Activated T-cell treated with anti-CD3 and anti-CD28 coated beads, Interleukin-2, amount 50 U/mL, for 48 hours (primary cell): ENCODE results near the gene MKKS.
A peak's percentile ranks its signal among the peaks of the same experiment; 100 is the strongest.
"Not testable (repeated sequence)": the region's sequence is repeated elsewhere in the genome, so short reads cannot be mapped to it uniquely, and the experiment has no call there.

Source experiments
- DNase-seq, 2 experiments: peaks; one replicate each; pipeline ENCODE4 v3.0.0-alpha.2; 2020

MKKS gene

DNA sequence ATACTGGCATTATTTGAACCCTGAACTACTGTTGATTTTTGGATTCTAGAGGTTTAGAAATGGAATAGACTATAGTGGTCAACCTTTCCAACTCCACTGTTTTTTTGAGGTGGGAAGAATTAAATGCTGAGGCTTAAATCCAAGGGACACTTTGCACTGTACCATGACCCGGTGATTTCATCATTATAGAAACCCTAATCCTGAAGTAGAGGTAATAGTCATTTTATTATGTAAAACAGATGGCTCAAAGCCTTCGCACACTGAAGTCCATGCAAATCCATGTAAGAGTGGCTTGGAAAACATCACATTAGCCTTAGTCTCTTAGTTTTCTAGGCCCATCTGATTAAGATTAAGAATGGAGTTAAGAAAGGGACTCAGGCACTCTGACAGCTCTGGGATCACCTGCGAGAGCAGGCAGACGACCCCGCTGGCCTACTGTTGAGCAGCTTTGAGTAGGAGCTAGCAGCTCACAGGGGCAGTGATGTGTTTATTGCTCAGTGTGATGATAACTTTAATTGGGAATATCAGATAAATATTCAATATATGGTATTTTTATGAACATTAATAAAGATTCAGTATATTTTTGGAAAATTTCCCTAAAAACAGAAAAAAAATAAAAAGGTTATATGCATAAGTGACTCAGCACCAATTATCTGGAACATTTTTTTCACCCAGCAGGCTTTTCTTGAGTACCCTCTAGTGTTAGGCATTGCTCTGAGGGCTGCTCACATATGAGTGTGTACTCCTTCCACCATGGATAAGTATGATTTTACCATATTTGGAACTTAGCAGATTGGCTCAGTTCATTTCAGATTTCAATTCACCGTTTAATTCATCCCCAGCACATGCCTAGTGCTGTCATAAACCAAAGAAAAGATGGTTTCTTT is 14.5 kb upstream of the MKKS start:
- no peak for DNase-seq

DNA sequence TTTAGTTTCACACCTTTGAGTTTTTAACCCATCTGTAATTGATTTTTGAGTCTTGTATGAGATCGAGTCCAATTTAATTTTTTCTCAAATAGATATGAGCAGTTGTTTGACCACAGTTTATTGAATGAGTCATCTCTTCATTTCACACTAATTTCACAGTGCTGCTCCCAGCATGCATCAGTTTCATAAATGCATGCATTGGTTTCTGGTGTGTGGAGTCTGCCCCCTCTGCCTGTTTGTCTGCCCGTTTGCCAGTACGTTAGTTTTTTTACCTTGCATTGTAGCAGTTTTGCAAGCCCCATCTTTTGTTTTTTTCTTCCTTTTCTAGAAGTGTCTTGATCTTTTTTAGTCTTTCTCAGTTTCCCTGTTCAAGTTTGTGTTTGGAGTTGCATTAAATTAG is 13.0 kb upstream of the MKKS start:
- DNase-seq: peak; percentile 43 to 52

DNA sequence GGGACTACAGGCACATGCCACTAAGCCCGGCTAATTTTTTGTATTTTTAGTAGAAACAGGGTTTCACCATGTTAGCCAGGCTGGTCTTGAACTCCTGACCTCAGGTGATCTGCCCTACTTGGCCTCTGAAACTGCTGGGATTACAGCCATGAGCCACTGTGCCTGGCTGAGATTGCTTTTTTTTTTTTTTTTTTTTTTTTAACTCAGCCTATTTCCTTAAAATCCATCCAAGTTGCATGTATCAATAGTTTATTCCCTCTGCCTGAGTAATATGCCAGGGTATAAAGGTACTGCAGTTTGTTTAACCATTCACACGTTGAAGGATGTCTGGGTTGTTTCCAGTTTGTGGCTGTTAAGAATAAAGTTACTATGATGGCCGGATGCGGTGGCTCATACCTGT is 11.7 kb upstream of the MKKS start:
- DNase-seq: no peak

DNA sequence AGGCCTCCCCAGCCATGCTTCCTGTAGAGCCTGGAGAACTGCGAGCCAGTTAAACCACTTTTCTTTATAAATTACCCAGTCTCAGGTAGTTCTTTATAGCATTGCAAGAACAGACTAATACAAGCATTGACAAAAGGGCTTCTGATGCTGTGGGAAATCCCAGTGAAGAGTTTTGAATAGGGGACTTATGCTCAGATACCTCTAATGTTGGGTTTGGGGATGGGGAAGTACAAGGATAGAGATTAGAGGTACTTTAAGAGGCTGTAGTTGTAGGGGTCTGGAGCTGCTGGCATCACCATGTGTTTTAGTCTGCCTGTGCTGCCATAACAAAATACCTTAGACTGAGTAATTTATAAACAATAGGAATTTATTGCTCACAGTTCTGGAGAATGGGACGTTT is 9.9 kb upstream of the MKKS start:
- DNase-seq: no peak

DNA sequence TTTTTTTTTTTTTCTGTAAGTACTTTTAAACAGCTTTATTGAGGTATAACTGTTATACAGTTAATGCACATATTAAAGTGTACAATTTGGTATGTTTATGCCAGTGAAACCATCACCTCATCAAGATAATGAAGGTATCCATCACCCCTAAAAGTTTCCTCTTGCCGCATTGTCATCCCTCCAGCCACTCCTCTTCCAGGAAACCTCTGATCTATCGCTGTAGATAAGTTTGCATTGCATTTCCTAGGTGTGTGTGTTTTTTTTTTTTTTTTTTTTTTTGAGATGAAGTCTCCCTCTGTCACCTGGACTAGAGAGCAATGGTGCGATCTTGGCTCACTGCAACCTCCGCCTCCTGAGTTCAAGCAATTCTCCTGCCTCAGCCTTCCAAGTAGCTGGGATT is 4.2 kb upstream of the MKKS start:
- DNase-seq: no peak

DNA sequence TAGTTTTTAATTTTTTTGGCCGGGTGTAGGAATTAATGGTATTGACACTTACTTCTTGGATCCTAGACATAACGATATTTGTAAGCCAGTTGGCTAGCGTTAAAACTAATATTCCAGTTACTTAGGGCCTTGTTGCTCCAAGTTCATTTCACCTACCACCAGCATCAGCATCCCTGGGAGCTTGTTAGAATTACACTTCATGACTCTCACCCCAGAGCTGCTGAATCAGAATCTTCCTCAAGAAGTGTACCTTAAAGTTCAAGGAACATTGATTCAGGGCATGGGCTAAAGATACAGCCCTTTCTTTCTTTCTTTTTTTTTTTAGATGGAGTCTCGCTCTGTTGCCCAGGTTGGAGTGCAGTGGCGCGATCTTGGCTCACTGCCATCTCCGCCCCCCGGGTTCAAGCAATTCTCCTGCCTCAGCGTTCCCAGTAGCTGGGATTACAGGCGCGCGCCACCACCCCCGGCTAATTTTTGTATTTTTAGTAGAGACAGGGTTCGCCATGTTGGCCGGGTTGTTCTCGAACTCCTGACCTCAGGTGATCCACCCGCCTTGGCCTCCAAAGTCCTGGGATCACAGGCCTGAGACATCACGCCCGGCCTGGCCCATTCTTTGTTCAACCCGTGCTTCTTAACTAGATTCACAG is 2.2 kb upstream of the MKKS start:
- DNase-seq: no peak

DNA sequence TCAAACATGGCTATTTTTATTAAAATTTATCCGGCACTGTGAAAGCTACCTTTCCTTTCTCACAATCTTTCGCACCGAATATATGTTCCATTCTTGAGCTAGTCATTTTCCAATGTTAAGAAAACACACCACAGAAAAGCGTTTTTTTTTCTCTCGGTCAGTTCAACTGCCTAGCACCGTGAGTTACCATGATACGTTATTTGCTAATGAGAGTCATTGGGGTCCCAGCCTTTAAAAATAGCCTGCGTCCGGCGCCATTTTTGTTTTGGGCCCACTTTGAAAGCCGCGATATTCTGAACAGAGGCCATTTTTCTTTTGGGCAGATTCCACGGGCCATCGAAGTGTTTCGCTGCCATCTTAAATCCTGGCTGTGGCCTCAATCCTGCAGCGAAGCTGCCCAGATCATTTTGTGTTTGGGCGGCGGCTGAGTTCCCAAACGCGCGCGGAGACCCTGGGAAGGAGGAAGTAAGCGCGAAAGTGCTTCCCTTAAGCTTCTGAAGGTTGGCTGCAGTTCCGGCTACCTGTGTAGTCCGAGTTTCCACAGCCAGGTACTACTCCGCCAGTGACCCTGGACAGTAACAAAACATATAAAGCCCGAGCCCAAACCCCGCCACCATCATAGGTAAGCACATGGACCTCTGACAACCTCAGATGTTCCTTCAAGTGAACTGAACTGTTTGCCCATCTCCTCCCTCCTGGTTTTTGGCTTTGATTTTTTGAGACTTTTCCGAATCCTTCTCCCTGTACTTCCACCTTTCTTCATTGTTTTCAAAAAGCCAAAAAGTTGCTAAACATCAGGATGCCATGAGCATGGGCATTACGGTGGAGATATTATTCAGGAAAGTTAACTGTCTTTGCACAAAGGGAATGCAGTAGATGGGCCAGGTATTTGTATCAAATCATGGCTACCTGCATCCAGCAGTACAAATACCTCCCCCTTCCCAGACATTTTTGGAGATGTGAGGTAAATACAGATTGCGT is 1.1 kb upstream of the MKKS start, which contains the start of gene SLX4IP:
Gene SLX4IP, plus strand, starts transcription at position 474 of the 981 bp plus-strand sequence. CDS start 22,900 bp downstream, outside the sequence.
- DNase-seq: peak; percentile 84 to 87

DNA sequence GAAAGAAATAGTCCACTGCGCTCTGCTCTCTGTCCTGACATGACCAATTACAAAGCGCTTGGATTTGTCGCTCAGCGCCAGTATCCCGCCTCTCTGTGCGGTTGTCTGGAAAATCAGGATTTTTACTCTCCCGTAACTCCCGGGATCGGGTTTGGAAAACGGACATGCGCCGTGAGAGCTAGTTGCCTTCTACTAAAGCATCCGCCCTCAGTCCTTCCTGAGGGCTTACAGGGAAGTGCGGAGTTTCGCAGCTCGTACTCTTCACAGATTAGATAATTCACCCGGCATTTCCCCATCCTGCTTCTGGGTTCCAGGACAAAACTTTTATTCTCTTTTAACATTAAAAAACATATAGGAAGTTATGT is 427 bp upstream of the MKKS start:
- DNase-seq: peak; percentile 83 to 84

DNA sequence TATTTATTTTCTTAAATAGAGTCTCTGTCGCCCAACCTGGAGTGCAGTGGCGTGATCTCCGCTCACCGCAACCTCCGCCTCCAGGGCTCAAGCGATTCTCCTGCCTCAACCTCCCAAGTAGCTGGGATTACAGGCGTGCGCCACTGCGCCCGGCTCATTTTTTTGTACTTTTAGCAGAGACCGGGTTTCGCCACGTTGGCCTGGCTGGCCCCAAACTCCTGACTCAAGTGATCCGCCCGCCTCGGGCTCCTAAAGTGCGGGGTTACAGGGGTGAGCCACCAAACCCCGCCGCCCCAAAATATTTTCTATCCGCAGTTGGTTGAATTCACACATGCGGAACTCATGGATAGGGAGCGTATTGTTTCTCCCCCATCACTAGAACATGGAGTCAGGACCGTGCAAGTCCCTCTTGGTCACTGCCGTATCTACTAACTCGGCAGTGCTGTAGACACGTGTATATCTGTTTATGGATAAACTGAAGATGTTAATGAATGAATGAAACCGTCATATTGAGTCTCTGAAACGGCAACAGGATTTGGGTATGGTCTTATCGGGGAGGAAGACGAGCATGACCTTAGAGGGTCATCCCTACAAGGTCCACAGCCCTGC is 904 bp downstream of the MKKS start:
- peak in 1 of 2 experiments; percentile 26 for DNase-seq

DNA sequence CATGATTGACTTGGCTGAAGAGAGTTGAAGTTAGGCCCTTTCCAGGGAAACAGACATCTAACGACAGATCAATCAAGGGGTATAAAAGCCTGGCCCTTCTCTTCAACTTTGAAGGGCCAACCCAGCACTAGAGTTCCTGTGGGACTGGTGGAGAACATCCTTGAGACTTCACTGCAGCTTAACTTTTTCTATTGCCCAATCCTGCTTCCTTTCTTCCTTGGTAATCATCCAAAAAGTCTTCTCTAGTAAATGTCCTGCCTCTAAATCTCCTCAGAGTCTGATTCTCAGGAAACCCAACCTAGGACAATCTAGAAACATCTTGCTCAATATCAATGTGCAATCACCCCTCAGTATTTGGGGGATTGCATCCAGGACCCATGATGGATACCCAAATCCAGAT is 1.9 kb downstream of the MKKS start:
- DNase-seq: no peak

DNA sequence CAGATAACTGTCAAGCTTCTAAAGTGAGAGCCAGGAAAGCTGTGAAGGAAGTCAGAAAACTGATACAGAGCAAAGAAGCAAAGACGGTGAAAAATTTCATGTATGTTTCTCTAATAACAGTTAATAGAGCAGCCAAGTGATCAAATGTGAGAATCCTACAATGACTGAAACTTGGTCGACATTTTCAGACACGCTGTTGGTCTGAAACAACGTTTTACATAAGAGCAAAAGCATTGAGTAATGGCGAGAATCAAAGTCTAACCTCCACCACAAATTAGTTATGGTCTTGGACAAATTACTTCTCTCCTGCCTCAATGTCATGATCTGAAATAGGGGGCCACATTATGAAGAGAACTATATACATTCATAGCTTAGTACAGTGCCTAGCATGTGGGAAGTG is 3.3 kb downstream of the MKKS start:
- no peak for DNase-seq

DNA sequence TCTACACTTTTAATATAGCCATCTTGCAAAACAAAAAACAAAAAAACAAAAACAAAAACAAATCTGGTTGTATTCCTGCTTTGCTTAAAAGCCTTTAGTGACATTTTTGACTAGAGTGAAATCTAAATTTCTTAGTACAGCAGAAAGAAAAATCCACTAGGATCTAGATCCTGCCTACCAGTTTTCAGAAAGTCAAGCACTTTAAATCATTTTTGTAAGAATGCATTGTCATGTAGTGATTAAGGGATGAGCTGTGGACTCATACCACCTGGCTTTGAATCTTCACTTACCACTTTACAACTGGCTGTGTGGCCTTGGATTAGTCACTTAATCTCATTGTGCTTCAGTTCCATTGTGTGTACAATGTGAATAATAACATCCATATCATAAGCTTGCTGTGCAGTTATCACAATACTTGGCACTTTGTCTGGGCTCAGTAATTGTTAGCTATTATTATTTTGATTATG is 4.0 kb downstream of the MKKS start:
- no peak for DNase-seq

DNA sequence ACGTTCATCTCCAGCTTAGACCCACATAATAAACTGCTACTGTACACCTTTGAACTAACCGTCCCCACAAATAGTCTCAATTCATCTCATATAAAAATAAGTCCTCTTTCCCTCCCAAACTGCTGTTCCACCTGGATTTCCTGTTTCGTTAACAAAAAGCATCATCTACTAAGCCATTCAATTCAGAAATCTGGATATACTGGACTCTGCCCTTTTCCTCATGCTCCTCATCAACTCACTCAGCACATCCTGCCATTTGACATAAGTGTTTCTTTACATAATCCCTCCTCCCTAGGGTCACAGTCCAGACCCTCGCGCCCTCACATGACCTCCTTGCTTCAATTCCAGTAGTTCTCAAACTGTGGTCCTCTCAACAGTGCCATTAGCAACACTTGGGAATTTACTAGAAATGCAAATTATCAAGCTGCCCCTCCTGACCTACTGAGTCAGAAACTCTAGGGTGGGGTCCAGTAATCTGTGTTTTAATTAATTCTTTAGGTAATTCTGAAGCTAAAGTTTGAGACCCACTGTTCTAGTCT is 4.5 kb downstream of the MKKS start:
- DNase-seq: no peak

DNA sequence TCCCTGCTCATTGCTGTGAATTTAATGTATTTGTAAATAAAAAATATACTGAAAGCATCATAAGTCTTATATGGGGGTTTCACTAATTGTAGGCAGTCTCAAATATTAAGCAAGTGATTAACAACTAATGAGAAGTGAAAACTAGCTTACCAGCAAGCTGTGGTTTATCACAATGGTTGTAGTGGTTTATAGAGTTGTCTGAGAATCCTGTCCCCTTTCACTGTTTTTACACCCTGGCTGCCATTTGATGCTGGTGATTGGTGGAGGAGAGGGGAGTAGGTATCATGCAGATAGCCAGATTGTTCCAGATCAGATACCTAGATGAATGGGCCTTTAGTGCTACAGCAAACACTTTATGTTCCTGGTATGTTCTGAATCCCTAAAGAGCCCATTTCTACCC is 6.0 kb downstream of the MKKS start:
- DNase-seq: no peak

DNA sequence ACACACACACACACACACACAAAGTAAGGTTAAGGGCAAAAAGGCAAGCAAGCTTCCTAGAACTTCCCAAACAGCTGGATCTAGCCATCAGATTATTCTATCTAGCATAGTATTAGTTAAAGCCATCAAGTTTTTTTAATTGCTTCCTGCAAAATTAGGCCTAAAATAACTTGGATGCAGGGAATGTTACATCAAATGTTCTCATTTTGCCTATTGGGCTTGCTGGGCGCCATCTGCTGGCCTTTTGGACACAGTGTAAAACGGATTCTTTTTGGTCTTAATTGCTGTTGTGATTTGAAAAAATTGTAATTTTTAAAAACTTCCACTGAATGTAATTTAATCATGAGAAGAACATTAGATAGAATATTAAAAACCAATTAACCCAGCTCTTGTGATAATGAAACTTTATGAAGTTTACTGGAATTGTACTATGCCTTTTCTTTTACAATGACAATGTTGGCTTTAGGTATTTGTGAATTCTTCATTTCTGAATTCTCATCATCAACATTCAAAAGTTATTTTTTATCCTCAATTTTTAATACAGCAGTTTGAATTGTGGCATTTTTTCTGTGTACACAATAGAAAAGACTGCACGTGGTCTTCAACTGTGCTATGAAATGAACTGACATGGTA is 6.8 kb downstream of the MKKS start:
- peak; percentile 42 to 46 for DNase-seq

DNA sequence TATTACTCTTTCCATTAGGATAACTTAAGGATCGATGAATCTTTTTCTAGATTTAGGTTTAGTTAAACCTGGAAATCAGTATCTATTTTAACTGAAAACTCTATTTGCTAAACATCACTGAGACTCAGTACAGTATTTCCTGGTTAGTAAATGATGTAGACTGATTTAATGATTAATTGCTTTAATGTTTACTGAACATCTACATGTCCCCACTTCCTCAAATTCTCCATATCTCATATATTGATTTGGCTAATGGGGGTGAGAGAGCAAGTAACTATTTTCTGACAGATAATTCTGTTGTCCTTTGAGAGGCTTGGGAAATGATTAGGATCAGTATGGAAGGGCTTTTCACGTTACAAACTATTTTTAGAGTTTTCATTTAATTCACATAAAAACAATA is 10.3 kb downstream of the MKKS start:
- DNase-seq: no peak

DNA sequence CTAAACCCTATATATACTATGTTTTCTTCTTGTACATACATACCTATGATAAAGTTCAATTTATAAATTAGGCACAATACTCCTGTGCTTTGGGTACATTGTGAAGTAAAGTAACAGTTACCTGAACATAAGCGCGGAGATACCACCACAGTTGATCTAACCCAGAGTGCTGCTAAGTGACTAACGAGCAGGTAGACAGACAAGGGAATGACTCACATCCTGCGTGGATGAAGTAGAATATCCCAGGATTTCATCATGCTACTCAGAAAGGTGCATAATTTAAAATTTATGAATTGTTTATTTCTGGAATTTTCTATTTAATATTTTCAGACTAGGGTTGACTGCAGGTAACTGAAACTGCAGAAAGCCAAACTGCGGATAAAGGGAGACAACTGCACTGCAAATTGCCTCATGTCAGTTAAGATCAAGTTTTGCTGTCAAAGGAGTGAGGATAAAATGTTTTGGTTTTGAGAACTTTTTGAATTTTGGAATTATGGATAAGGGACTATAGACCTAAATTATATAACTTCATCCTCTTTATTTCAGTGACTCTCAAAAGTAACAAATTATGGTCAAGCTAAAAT is 14.4 kb downstream of the MKKS start:
- DNase-seq: no peak

DNA sequence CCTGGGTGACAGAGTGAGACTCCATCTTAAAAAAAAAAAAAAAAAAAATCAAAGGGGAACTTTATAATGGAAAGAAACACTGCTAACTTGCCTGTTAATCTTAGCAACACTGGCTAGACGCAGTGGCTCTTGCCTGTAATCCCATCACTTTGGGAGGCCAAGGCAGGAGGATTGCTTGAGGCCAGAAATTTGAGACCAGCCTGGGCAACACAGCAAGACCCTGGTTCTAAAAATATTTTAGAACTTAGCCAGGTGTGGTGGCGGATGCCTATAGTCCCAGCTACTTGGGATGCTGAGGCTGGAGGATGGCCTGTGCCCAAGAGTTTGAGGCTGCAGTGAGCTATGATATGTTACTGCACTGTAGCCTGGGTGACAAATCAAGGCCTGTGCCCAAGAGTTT is 16.8 kb downstream of the MKKS start:
- DNase-seq: not testable (repeated sequence)

DNA sequence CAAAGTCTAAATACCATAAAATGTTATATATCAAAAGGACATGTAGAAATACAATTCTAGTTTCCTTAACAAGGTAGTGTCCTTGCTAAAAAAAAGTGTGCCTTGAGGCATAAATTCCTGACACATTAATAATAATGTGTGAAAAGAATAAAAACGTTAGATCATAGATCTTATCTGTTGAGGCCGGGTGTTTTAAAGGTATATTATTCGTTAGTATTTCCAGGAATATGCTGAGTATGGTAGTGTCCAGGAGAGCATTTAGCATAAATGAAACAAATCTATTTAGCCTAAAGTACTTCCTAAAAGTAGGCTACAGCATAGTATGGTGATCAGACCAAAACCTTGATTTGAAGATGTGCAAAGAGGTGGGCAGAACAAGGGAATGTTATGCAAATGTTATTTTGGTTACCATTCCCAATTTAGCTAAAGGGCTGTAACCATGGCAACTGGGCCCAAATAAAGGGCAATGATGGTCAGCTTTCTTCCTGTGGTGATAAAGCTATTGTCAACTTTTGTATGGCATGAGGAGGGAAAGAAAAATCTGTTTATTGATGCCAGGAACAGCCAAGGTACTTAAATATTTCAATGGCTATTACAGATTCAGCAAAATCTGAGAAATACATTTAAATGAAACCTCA is 18.9 kb downstream of the MKKS start:
- no peak for DNase-seq

DNA sequence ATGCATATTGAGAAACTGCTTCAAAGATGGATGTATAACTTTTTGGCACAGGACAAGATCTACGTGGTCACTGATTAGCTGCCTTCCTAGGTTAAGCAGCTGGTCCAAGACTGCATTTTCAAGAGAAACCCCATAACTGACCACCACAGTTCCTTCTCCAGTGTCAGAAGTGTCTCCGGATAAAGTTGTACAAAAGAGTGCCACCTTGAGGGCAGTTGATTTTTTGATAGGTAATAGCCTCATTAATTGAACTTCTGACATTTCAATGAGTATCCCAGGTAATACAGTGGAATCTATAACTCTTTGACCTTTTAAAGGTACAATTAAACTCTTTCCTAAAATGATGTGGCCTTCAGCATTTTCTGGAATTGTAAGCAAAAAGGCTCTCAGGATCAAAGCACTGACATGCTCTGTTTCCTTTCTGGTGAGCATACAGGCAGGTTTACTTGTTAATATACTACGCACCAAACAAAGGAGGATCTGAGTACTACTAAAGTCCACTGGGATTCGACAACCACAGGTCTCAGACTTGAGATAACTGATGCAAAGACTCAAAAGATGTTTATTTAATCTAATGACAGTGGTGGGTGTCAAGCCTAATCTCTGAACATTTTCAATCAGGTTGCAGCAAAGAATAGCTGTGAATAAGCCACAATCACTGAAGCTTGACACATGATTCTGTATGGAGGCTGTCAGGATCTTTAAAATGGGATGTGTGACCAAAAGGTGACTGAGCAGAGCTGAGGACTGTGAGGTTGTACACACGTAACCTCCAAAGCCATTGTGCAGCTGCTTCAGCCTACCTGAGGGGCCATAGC is 21.2 kb downstream of the MKKS start:
- DNase-seq: no peak
